PC-3 (cell line): ENCODE results near the gene ALS2CL.

ENCODE experiments used
- CTCF ChIP-seq: fragments of 300-600 bp; sonication (generic); conservative IDR thresholded peaks from 2 replicates; pipeline ENCODE4 v1.5.1; 2017; ENCODE audit warnings: antibody characterized with exemption, low read depth, mild to moderate bottlenecking, low read length
- EZH2 ChIP-seq: fragments of 300-600 bp; sonication (generic); IDR thresholded peaks from one replicate; pipeline ENCODE4 v1.6.1; 2017; ENCODE audit warnings: antibody characterized with exemption, mild to moderate bottlenecking, low read length; ENCODE audit not compliant: unreplicated experiment

DNA sequence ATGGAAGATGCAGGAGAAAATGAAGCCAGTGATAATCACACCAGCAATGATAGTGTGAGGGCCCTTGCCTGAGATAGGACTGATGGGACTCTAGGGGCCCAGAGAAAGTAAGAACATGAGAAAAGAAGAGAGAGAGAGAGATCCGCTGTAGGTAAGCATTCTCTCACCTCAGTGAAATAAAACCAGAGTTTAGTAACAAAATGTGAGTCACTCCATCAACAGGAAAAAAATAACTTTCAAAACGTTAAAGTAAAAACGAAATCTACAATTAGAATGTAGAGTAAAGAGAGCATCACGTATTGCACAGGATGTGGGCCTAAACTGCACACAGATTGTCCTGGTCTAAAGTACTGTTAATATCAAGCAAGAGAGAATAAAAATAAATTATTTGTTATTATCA lies 30.9 kb upstream of the ALS2CL start:
- TF ChIP-seq CTCF, result no peak
- TF ChIP-seq EZH2, result no peak
